ENCODE results near the gene WDR33.

WDR33 gene

DNA sequence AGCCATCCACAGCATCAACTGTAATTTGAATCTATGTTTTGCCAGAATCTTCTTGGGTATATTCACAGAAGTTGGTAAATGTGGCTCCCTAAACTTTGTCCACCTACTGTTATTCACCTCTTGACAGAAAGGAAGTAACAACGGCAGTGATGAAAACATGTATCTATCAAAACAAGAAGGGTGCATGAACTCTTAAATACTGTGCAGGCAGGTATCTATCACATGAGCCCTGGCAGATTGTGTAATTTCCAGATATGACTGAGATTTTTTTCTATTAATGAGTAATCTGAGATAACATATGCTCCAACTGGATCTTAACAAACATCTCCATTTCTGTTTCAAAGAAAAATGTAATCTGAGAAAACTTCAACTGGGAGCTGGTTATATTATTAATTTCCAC lies 73.1 kb downstream of the WDR33 start:
- no peak for DNase-seq
- no peak overlapping the region for H3K4ac ChIP-seq (ENCODE audit: low read depth in 1 of 2, low read length in 2 of 2)

DNA sequence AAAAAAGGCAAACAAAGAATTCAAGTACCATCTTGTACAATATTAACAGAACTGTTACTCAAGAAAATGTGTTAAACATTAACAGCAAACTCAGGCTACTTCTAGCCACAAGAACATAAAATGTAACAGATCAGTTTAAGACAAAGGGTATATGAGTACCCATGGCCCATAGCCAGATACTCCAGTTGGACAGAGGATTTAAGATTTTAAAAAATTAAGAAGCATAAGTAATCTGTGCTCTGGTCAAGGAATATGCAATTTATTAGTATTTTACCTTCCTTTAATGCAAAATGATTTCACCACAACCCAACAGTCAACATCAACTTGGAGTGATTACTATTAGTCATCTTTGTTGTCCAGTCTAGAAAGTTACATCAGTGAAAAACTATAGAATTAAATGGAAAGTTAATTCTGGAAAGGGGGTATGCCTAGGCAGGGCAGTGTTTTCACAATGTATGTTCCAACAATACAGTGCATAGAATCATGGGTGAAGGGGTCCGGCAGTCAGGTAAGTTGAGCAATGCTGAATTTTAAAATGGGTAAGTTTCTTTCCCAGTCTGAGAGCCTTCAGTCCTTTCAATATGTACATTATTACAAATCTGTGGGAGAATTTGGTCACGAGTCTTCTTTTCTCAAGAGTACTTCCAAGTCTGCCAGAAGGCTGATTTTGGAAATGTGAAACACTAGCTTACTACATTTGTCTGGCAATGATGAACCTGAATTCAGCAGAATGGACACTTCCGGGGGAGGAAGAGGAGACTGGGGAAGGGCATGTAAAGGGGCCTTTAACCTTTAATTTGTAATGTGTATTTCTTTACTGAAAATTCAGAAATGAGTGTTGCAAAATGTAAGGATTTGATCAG lies 75.2 kb downstream of the WDR33 start:
- Histone ChIP-seq H3K23ac (ENCODE audit: low read length in 2 of 2) (no peak overlapping the region), H2BK15ac (ENCODE audit: low read depth, poor library complexity, severe bottlenecking) (no peak overlapping the region), H3K4me1 (ENCODE audit: control insufficient read depth, insufficient read depth, low read depth, low read length) (peaks cover 6% of the 10 kb centered on the region), H4K8ac (ENCODE audit: low read length) (no peak overlapping the region), H3K4me3 (ENCODE audit: insufficient read depth in 1 of 2, low read depth in 1 of 2, low read length in 2 of 2) (no peak overlapping the region), H3K27ac (ENCODE audit: low read length, poor library complexity, severe bottlenecking) (peak overlapping the region; percentile 84), H3K36me3 (ENCODE audit: control insufficient read depth in 1 of 2, insufficient read depth in 2 of 2, low read depth in 1 of 2, low read length in 2 of 2) (peaks cover 3 to 16% of the 10 kb centered on the region in 2 experiments), H3K18ac (ENCODE audit: low read depth in 1 of 2, low read length in 2 of 2) (no peak overlapping the region), H2BK12ac (ENCODE audit: low read length in 2 of 2) (no peak overlapping the region), H2BK5ac (ENCODE audit: low read depth, low read length, poor library complexity, severe bottlenecking) (no peak overlapping the region), H3K14ac (ENCODE audit: low read length in 2 of 2) (no peak overlapping the region), H3K27me3 (ENCODE audit: control insufficient read depth in 1 of 2, insufficient read depth in 1 of 2, low read length in 2 of 2) (no peaks in the 10 kb centered on the region), H2BK120ac (ENCODE audit: low read depth, low read length) (no peak overlapping the region), H3K79me1 (replicated peaks; ENCODE audit: low read length, poor library complexity, severe bottlenecking) (peaks cover 9% of the 10 kb centered on the region), H3K9ac (ENCODE audit: low read length) (no peak overlapping the region), H3K9me3 (ENCODE audit: control insufficient read depth, low read length) (no peaks in the 10 kb centered on the region), H3K4me2 (ENCODE audit: low read length, poor library complexity, severe bottlenecking) (peak overlapping the region; percentile 63), H2AFZ (ENCODE audit: low read depth, low read length) (no peak overlapping the region), H4K91ac (ENCODE audit: low read length) (no peak overlapping the region), H3K4ac (ENCODE audit: low read depth in 1 of 2, low read length in 2 of 2) (no peak overlapping the region), H2AK5ac (ENCODE audit: low read length, severe bottlenecking) (peak overlapping the region; percentile 91)
- 96% methylated on average over 2 of the region's 3 CpGs for WGBS
- DNase-seq = no peak

More for the DNA sequence above, 73.1 kb downstream of the WDR33 start:
- no peak overlapping the region for H2BK15ac ChIP-seq (ENCODE audit: low read depth, poor library complexity, severe bottlenecking)
- no peak overlapping the region for H3K9ac ChIP-seq (ENCODE audit: low read length)
- 100% methylated on average over 1 of the region's 1 CpG for WGBS
- no peak overlapping the region for H3K23ac ChIP-seq (ENCODE audit: low read length in 2 of 2)
- no peak overlapping the region for H3K4me3 ChIP-seq (ENCODE audit: insufficient read depth in 1 of 2, low read depth in 1 of 2, low read length in 2 of 2)
- H4K8ac ChIP-seq (ENCODE audit: low read length) = no peak overlapping the region
- H4K91ac ChIP-seq (ENCODE audit: low read length) = no peak overlapping the region
- peaks cover 9% of the 10 kb centered on the region for H3K79me1 ChIP-seq (replicated peaks; ENCODE audit: low read length, poor library complexity, severe bottlenecking)
- H2BK120ac ChIP-seq (ENCODE audit: low read depth, low read length) = no peak overlapping the region
- H3K4me2 ChIP-seq (ENCODE audit: low read length, poor library complexity, severe bottlenecking) = no peak overlapping the region
- no peak overlapping the region for H2BK5ac ChIP-seq (ENCODE audit: low read depth, low read length, poor library complexity, severe bottlenecking)
- peaks cover 8% of the 10 kb centered on the region for H3K4me1 ChIP-seq (ENCODE audit: control insufficient read depth, insufficient read depth, low read depth, low read length)
- no peak overlapping the region for H2AFZ ChIP-seq (ENCODE audit: low read depth, low read length)
- no peak overlapping the region for H2AK5ac ChIP-seq (ENCODE audit: low read length, severe bottlenecking)
- H3K27me3 ChIP-seq (ENCODE audit: control insufficient read depth in 1 of 2, insufficient read depth in 1 of 2, low read length in 2 of 2) = no peaks in the 10 kb centered on the region
- no peaks in the 10 kb centered on the region for H3K9me3 ChIP-seq (ENCODE audit: control insufficient read depth, low read length)
- H3K18ac ChIP-seq (ENCODE audit: low read depth in 1 of 2, low read length in 2 of 2) = no peak overlapping the region
- peaks cover 3 to 24% of the 10 kb centered on the region in 2 experiments for H3K36me3 ChIP-seq (ENCODE audit: control insufficient read depth in 1 of 2, insufficient read depth in 2 of 2, low read depth in 1 of 2, low read length in 2 of 2)
- no peak overlapping the region for H3K14ac ChIP-seq (ENCODE audit: low read length in 2 of 2)
- H3K27ac ChIP-seq (ENCODE audit: low read length, poor library complexity, severe bottlenecking) = no peak overlapping the region
- no peak overlapping the region for H2BK12ac ChIP-seq (ENCODE audit: low read length in 2 of 2)

DNA sequence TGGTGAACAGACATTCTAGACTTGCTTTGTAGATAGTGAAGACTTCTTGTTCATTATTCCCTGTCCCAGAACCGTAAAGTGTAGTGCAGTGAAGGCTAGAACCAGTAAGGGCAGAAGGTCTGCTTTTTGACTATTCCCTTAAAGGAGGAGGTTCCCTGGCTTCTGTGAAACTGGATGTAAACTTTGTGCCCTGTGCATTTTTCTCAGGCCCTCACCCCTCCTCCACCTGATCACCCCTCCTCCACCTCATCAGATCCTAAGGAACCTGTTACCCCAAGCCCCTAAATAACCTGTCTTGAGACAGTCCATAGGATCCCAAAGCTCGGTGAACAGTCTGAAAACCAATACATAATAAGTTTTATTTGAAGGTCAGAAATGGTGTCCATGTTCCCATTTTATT lies 75.9 kb downstream of the WDR33 start:
- no peak overlapping the region for H3K18ac ChIP-seq (ENCODE audit: low read depth in 1 of 2, low read length in 2 of 2)
- H3K9ac ChIP-seq (ENCODE audit: low read length) = no peak overlapping the region

DNA sequence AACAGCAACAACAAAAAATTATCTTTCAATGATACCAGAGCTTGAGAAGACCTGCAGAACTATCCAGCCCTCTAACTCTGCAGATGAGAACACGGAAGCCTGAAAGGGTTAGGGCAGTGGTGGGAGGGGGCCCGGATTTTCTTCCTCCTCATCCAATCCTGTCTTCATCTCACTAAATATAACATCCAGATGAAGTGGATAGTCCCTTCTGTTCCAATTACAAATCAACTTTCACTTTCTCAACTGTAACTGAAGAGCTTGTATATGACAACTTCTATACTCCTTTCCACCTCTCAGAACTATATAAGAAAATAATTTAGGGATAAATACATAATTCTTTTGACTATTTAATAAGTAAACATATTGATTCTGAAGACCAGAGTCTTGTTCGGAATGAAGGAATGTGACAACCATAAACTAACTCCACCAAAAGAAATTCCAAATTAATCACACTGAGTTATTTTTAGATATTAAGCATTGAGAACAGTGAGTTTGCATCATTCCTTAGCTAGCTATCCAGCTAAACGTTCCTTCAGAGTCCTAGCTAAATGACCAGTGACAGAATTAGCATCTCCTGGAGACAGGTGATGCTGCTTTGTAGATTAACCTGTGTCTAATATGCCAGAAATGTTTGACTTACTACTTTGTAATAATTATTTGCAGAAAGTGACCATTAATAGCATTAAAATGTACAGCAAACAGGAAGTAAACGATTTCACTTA lies 77.0 kb downstream of the WDR33 start:
- Histone ChIP-seq H3K4me1 (ENCODE audit: control insufficient read depth, insufficient read depth, low read depth, low read length) (peaks cover 6% of the 10 kb centered on the region), H2BK15ac (ENCODE audit: low read depth, poor library complexity, severe bottlenecking) (no peak overlapping the region), H2AFZ (ENCODE audit: low read depth, low read length) (no peak overlapping the region), H4K91ac (ENCODE audit: low read length) (no peak overlapping the region), H3K9ac (ENCODE audit: low read length) (peak overlapping the region; percentile 78), H3K18ac (ENCODE audit: low read depth in 1 of 2, low read length in 2 of 2) (no peak overlapping the region), H3K14ac (ENCODE audit: low read length in 2 of 2) (no peak overlapping the region), H3K36me3 (ENCODE audit: control insufficient read depth in 1 of 2, insufficient read depth in 2 of 2, low read depth in 1 of 2, low read length in 2 of 2) (peaks cover 0 to 6% of the 10 kb centered on the region in 2 experiments), H3K4me3 (ENCODE audit: insufficient read depth in 1 of 2, low read depth in 1 of 2, low read length in 2 of 2) (peak overlapping the region in 1 of 2 experiments; percentile 67), H3K4ac (ENCODE audit: low read depth in 1 of 2, low read length in 2 of 2) (no peak overlapping the region), H3K27me3 (ENCODE audit: control insufficient read depth in 1 of 2, insufficient read depth in 1 of 2, low read length in 2 of 2) (no peaks in the 10 kb centered on the region), H3K79me1 (replicated peaks; ENCODE audit: low read length, poor library complexity, severe bottlenecking) (peaks cover 7% of the 10 kb centered on the region), H4K8ac (ENCODE audit: low read length) (no peak overlapping the region), H3K27ac (ENCODE audit: low read length, poor library complexity, severe bottlenecking) (no peak overlapping the region), H3K23ac (ENCODE audit: low read length in 2 of 2) (no peak overlapping the region), H3K4me2 (ENCODE audit: low read length, poor library complexity, severe bottlenecking) (no peak overlapping the region), H2BK5ac (ENCODE audit: low read depth, low read length, poor library complexity, severe bottlenecking) (no peak overlapping the region), H2BK12ac (ENCODE audit: low read length in 2 of 2) (no peak overlapping the region), H2BK120ac (ENCODE audit: low read depth, low read length) (no peak overlapping the region), H3K9me3 (ENCODE audit: control insufficient read depth, low read length) (no peaks in the 10 kb centered on the region), H2AK5ac (ENCODE audit: low read length, severe bottlenecking) (peak overlapping the region; percentile 76)
- WGBS = 72% methylated on average over 4 of the region's 5 CpGs
- DNase-seq = peak; percentile 43

More for the DNA sequence above, 75.9 kb downstream of the WDR33 start:
- Histone ChIP-seq H3K14ac (ENCODE audit: low read length in 2 of 2) (no peak overlapping the region), H3K4ac (ENCODE audit: low read depth in 1 of 2, low read length in 2 of 2) (no peak overlapping the region), H2BK12ac (ENCODE audit: low read length in 2 of 2) (no peak overlapping the region), H3K23ac (ENCODE audit: low read length in 2 of 2) (no peak overlapping the region), H4K91ac (ENCODE audit: low read length) (no peak overlapping the region), H2BK5ac (ENCODE audit: low read depth, low read length, poor library complexity, severe bottlenecking) (peak overlapping the region; percentile 95), H2BK120ac (ENCODE audit: low read depth, low read length) (no peak overlapping the region), H2AFZ (ENCODE audit: low read depth, low read length) (no peak overlapping the region), H3K79me1 (replicated peaks; ENCODE audit: low read length, poor library complexity, severe bottlenecking) (peaks cover 7% of the 10 kb centered on the region), H2AK5ac (ENCODE audit: low read length, severe bottlenecking) (peak overlapping the region; percentile 100), H3K27me3 (ENCODE audit: control insufficient read depth in 1 of 2, insufficient read depth in 1 of 2, low read length in 2 of 2) (no peaks in the 10 kb centered on the region), H3K36me3 (ENCODE audit: control insufficient read depth in 1 of 2, insufficient read depth in 2 of 2, low read depth in 1 of 2, low read length in 2 of 2) (peaks cover 0 to 11% of the 10 kb centered on the region in 2 experiments), H3K9me3 (ENCODE audit: control insufficient read depth, low read length) (no peaks in the 10 kb centered on the region), H3K27ac (ENCODE audit: low read length, poor library complexity, severe bottlenecking) (peak overlapping the region; percentile 96), H4K8ac (ENCODE audit: low read length) (no peak overlapping the region), H2BK15ac (ENCODE audit: low read depth, poor library complexity, severe bottlenecking) (no peak overlapping the region), H3K4me2 (ENCODE audit: low read length, poor library complexity, severe bottlenecking) (peak overlapping the region; percentile 75), H3K4me1 (ENCODE audit: control insufficient read depth, insufficient read depth, low read depth, low read length) (peaks cover 6% of the 10 kb centered on the region), H3K4me3 (ENCODE audit: insufficient read depth in 1 of 2, low read depth in 1 of 2, low read length in 2 of 2) (no peak overlapping the region)
- WGBS = 92% methylated on average over 2 of the region's 2 CpGs
- no peak for DNase-seq

Data from mesenchymal stem cell (in vitro differentiated cells and primary cell).